DMS53 treated with DMSO at 0.1 percent for 48 hours (cell line): ENCODE results near the gene TMPRSS6.

Source experiments
- DNase-seq: peaks from one replicate; lab custom pipeline; 2025; ENCODE audit not compliant: unreplicated experiment; lab: John Stamatoyannopoulos, UW

The TMPRSS6 gene

GRCh38 chr22:37032535-37033460, 76.7 kb downstream of the TMPRSS6 start:
- DNase-seq = no peak

DNA sequence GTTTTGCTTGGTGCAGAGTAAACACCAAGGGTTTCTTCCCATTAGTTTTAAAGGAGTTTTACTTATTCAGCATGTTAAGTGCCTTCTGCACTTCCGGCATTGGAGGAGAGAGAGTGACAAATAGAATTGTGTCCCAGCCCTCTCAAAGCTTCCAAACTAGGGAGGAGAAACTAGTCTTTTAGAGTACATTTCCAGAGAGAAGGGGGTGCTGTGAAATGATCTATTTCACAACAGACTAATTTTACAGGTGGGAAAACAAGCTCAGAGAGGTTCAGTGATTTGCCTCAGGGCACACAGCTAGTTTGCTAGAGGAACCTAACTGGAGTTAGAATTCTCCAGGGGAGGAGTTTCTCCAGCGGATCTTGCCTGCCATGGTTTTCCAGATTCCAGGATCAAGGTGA, 77.4 kb downstream of the TMPRSS6 start:
- DNase-seq = no peak

- no peak for DNase-seq
These were observed 78.8 kb downstream of the TMPRSS6 start for GRCh38 chr22:37030560-37031281.

DNA sequence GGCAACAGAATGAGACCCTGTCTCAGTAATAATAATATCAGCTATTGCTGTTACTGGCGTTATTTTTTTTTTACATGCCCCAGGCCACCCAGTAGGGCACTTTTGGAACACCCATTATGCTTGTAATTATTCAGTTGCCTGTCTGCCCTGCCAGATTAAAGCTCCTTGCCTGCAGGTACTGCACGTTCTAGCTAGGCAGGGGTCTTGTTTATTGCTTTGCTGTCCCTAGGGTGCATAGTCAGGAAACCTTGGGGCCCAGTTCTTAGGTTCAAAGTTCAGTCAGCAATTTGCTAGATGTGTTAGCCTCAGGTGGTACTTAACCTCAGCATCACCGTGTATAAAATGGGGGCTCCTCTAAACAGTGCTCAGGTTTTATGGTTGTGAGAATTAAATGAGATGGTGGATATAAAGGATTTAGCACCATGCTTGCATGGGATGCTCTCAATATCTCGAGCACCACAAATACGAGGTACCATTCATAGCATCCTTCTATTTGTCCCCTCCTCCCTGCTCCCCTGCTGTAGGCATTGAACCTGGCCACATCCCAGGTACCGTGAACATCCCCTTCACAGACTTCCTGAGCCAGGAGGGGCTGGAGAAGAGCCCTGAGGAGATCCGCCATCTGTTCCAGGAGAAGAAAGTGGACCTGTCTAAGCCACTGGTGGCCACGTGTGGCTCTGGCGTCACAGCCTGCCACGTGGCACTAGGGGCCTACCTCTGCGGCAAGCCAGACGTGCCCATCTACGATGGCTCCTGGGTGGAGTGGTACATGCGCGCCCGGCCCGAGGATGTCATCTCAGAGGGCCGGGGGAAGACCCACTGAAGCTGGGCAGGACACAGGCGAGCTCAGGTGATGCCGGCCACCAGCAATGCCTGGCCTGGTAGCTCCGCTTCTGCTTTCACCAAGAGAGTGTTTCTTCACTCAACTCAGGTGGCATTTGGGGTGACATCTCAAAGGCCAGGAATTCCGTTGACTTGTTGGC, 80.5 kb downstream of the TMPRSS6 start:
- no peak for DNase-seq

GRCh38 chr22:37027556-37027955, 82.0 kb downstream of the TMPRSS6 start:
- DNase-seq = no peak

DNA sequence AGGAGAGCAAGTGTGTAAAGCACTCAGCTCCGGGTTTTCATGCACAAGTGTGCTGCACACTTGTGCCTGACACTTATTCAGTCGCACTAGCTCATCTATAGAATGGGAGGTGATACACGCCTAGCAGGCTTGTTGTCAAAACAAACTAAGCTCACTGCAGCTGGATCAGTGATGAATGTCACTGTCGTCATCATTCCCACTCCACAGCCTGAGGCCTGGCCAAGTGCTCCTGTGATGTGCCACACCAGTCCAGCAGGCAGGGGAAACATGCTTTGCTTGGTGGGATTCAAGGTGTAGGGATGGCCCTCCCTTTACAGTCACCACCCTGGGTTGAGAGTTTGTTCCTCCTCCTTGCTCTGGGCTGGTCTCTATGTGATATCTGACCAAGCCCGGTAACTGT, 83.2 kb downstream of the TMPRSS6 start:
- no peak for DNase-seq

DNA sequence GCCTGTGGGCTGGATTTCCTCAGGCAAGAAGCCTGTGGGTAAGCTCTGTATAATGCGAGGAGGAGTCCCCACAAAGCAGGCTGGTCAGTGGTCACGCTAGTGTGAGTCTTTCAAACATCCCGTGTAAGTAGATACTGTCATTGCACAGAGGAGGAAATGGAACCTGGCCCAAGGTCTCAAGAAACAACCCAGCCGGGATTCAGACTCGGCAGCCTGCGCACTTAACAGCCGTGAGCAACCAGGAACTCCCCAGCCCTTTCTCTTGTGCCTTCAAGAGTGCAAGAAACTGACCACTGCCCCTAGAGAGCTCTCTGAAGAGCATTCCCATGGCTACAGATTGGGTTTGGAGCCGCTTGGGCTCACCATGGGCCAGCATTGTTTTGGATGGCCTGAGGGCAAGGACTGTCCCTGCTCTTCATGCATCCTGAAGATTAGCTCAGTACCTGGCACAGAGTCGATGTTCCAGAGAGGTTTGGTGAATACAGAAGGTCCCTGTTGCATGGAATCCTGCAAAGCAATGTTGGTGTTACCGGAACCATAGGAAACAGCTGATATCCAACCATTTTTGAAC, 83.9 kb downstream of the TMPRSS6 start:
- no peak for DNase-seq

- no peak for DNase-seq
These were observed 85.0 kb downstream of the TMPRSS6 start for GRCh38 chr22:37024339-37025157.

DNA sequence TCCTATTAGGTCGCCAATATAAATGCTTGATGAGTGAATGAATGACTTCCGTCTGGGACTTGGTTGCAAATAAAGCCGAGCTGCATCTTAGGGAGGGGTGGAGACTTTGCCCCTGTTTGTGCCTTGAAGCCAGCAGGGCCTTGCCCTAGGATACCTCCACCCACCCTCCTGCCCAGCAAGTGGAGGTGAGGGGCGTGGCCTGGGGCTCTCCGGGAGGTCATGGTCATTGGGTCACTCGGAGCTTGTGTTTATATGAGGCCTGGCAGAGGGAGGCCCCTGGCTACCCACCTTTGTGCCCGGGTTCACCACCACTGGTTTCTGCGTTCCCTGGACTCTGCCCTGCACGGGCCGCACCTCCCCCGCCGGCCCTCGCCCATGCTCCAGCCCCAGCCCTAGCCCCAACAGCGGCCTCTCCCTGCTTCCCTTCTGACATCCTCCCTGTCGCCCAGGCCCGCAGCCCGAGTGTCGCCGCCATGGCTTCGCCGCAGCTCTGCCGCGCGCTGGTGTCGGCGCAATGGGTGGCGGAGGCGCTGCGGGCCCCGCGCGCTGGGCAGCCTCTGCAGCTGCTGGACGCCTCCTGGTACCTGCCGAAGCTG, 85.7 kb downstream of the TMPRSS6 start:
- DNase-seq = no peak

DNA sequence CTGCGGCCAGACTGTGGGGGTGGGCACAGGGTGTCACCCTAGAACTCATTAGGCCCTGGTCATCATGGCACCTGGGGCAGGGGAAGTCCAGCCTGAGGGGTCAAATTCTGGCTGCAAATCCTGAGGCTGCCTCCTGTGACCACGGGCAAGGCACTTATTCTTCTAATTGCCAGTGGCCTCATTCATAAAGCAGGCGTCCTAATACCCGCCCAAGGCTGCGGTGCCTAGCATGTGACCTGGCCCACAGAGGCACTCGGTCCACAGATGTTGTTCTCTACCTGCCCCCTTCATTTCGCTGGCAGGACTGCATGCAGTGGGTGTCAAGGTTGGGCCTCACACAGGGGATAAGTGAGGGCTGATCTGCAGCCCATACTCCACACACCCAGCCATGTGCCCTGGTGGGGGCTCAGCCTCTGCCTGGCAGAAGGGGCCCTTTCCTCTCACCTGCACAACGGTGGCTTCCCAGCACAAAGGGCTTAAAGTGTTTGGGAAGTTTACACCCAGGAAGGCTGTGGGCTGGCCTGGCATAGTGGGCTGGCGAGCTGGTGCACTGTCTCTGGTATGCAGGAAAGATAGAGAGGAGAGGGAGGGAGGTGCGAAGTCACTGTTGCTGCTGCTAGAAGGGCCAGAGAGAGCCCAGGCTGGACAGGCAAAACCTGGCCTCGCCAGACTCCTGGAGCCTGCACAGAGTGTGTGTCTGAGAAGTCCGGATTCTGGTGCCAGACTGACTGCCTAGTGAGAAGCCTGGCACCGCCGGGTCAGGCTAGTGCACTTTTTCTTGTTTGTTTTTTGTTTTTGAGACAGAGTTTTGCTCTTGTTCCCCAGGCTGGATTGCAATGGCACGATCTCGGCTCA, 86.8 kb downstream of the TMPRSS6 start:
- DNase-seq = no peak

DNA sequence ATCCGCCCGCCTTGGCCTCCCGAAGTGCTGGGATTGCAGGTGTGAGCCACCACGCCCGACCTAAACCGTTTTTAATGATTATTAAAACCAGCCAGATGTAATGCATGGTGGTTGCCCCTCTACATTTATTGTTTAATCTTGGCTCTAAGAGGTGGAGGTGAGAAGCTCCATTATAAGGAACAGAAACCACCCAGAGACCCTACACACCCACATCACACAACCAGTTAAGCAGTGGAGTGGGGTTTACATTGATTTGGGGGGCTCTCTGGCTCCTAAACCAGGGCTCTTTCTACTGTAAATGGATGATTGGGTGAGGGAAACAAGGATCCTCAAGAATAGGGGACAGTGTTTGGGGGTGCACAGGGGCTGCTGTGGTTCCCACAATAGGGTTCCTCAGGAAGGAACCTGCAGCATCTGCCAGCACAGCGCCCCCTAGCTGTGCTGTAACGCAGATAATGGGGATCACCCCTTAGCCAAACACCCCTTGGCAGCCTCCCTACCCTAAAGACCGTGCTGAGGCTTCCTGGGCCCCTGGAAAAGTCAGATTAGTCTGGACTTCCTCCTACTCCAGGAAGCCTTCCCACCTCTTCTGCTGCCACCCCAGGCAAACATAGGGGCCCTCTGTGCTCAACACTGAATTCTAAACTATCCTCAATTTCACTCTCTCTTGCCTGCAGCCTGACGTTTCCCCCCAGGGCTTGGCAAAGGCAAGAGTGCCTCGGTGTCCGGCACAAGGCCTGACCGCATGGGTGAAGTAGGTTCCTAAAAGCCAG, 87.6 kb downstream of the TMPRSS6 start:
- DNase-seq = no peak

GRCh38 chr22:37021041-37021440, 88.5 kb downstream of the TMPRSS6 start:
- no peak for DNase-seq

DNA sequence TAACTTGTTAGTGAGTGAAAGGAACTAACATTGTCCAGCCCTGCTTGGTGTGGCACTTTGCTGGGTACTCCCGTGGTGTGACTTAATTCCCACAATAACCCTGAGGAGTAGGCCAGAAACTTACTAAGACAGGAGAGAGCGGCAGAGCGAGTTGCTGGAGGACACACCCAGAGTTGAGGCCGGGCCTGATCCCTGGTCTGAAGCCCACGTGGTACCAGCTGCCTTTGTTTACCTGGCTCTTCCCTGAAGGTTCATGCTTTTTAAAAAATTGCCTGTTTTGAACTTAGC, 89.4 kb downstream of the TMPRSS6 start:
- DNase-seq = no peak

- no peak for DNase-seq
These were observed 90.0 kb downstream of the TMPRSS6 start, which contains the start of the genes MPST and TST for GRCh38 chr22:37019309-37020191. MPST (plus strand) TSS chr22:37019742; CDS start chr22:37019837, 95 bp downstream. TST (minus strand) TSS chr22:37019447; CDS start chr22:37018732, 715 bp downstream.

DNA sequence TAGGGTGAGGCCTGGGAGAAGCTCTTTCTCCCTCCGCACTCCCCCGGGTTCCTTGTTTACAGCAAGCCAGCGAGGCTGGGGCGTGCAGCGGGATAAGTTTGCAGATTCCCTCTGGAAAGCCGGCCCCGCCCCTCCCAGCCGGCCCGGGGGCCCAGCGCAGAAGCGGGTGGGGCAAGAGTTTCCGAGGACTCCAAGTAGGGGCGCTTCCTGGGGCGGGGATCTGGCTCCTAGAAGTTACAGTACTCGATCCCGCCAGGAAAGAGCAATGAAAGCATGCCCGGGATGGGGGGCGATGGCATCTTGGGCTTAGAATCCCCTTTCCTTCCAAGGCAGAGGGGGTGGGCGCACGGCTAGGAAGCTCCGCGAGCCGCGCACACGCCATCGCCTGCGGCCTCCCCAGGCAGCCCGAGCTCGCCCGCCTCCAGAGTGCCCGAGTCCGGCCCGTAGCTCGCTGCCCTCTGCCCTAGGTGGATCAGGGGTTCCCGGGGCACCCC, 90.7 kb downstream of the TMPRSS6 start:
- no peak for DNase-seq

GRCh38 chr22:37018086-37018814, 91.3 kb downstream of the TMPRSS6 start:
- DNase-seq = no peak
